GM19043 (cell line): ENCODE measurements around the gene PALD1.

Source experiments
- ATAC-seq: cut with Tn5 transposase; IDR thresholded peaks from one replicate; pipeline ENCODE4 v1.9.1; 2021; ENCODE audit warnings: low read depth; ENCODE audit not compliant: unreplicated experiment

Gene PALD1

GRCh38 chr10:70478191-70479164 is at the start of gene PALD1:
Gene PALD1, plus strand, starts transcription at chr10:70478767. Its CDS starts 47,185 bp downstream, at chr10:70525952.
- ATAC-seq = no peak

- ATAC-seq = no peak
These were observed 47.8 kb upstream of the PALD1 start for GRCh38 chr10:70430493-70431445.

GRCh38 chr10:70432101-70432500 is 46.5 kb upstream of the PALD1 start:
- ATAC-seq = no peak

DNA sequence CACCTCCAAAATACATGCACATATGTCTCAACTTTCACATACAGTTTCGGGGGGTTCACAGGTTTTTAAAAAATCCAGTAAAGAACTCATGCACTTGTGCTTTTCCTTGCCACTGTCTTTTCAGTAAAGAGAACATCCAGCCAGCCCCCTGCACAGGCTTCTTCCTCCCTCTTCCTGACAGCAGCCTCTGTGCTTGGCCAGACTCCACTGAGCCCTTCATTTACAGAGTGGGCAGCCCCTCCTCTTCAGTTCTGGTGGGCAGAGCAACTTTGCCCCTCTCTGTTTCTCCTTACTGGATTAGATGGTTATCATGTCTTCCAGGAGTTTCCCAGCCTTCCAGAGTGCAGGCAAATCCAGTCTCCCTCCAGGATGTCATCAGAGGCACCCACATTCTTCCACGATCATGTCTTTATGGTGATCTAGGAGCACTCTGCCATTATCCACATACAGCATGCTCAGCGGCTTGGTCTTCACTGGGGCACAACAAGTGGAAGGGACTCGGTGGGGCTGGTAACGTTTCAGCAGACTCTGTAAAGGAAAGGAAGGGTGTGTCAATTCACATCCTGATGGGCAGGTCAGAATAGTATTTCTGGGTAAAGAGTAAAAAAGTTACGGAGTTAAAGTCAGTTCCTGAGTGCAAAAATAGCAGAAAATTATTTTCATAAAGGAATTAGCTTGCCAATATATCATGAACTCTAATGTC is 45.9 kb upstream of the PALD1 start:
- ATAC-seq = no peak

- no peak for ATAC-seq
These were observed 44.8 kb upstream of the PALD1 start for GRCh38 chr10:70433581-70434280.

DNA sequence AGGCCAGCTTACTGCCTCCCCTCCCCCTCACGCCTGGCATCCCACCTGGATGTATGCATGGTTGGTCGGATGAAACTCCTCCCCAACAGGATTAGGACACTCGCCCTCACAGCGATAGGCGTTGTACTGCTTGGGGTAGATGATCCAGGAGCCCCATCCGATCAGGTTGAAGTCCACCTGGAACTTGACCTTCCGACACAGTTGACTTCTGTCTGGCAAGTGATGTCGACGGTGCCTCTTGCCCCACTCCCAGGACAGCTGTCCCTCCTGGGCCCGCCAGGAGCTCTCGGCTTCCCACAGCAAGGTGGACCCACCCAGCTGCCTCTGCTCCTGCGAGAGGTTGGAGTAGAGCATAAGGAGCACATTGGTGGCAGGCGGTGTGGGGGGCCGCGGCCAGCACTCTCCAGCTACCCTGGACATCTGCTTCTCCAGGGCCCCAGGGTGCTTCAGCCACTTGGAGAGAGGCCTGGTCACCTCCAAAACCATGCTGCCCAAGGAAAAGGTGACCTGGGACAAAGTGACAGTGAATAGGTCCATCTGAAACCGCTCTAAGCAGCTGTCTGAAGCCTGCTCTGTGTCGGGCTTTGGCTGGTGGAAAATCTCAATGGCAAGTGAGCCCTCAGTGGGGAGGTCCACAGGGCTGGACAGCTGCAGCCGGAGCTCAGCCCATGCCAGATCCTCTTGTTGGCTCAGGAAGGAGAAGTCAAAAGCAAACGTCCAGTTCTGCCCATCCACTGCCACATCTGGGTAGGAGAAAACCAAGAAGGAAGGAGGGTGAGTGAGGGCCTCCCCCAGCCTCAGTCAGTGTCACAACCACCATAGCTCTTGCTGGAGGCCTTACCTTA is 43.1 kb upstream of the PALD1 start:
- no peak for ATAC-seq

GRCh38 chr10:70437721-70438120 is 40.8 kb upstream of the PALD1 start:
- no peak for ATAC-seq

DNA sequence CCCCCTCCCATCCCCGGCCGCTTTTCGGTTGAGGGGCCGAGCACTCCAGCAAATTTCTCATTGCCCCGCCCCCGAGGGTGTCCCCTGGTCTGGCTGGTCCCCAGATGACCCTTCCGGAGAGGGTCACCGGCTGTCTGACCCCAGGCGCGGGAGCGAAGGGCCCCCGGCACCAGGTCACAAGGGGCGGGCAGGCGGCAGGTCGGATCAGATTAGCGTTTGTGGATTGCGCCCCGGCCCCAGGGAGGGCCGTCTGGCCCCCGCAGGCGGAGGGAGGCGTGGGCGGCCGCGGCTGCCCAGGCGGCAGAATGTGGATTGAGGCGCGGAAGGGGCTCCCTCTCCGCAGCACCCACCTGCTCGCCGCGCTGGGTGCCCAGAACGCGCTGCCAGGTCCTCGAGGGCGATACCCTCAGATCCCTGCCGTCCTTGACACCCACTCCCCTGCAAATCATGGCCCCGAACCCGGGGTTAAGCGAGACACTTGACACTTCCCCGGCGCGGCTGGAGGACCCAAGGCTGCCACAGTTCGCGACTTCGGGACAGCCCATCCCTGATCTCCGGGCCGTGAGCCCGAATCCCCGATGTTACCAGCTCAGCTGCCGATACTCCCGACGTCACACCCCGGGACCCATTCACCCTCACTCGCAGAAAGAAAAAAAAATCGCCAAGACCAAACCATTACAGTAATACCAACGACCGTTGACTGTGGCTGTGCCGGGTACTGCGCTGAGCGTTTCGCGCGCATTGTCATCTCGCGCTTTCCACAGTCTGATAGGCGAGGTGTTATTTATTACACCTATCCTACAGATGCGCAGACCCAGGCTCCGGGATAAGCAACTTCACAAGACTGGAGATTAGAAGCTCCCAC is 38.0 kb upstream of the PALD1 start:
- ATAC-seq = no peak

- no peak for ATAC-seq
These were observed 37.2 kb upstream of the PALD1 start, which contains the start of gene NODAL for GRCh38 chr10:70441161-70441894. Gene NODAL, minus strand, starts transcription at chr10:70441681. Its CDS starts 14 bp downstream, at chr10:70441667.

- ATAC-seq = no peak
These were observed 36.7 kb upstream of the PALD1 start for GRCh38 chr10:70441895-70442309.

DNA sequence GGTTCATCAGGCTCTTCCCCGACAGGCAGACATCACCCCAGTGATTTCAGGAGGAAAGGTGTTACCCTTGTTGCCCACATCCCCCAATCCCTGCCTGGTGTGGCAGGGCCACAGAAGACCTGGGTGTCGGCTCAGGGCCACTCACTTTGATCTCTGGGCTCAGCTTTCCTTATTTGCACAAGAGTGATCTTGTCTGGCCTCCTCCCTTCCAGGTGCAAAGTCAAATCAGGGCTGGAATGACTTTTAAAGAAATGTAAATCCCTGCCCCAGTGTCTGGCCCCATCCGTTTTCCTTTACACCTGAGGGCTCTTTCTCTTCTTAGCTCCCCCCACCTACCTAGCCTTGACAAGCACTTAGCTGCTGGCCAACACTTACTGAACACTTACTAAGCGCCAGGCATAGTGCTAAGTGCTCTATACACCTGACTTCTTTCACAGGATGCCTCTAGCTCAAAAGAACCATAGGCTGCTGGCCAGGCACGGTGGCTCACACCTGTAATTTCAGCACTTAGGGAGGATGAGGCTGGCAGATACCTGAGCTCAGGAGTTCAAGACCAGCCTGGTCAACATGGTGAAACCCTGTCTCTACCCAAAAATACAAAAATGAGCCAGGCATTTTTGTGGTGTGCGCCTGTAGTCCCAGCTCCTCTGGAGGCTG is 36.1 kb upstream of the PALD1 start:
- ATAC-seq = no peak

DNA sequence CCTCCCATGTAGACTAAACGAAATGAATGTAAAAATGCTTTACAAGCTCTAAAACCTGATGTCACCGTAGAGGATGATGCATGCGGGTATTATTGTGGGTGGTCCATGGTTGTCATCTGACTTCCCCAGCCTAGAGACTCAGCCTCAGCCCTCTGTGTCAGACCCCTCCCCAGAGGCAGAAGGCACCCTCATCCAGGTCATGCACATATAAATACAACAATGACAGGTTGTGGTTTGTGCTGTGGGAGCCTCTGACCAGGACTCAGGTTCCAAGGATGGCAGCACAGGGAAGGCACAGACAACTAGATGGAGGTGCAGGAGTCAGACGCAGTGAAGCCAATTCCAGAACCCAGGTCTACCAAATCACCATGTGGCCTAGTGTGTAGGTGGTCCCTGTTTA is 33.8 kb upstream of the PALD1 start:
- ATAC-seq = no peak

DNA sequence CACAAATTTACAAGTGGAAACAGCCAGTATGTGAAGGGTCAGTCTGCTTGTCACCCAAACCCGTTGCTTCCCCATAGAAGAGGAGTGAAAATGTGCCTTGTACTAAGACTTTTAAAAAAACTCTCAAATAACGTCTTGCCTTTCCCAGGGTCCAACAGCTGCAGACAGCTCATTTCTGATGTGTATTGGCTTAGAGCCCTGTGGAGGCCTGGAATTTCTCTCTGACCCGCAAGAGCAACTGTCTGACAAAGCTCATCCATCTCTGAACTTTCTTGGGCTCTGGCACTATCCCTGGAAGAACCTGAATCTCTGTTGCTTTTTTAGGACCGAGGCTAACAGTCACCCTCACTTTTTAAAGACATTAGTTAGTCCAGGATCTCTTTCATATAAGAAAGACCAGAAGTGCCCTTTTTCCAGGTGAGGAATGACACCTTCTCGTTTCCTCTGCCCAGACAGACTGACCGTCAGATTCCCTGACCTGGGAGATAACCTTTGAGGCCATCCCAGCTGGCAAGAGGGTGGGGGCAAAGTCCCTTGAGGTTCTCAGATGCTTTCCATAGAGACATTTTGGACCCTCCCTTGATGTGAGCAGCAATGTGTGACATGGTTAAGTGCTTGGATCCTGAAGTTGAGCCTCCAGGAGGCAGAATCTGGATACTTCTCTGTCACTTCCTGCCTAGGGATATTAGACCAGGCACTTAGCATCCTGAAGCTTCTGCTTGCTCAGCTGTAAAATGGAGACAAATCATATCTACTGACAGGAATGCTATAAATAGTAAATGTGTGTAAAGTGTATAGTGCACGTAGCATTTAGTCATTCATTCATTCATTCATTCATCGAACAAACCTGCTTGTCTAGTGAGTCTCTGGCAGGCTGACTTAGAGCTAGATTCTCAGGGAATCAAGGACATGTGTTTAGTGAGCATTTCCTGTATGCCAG is 32.6 kb upstream of the PALD1 start:
- no peak for ATAC-seq

DNA sequence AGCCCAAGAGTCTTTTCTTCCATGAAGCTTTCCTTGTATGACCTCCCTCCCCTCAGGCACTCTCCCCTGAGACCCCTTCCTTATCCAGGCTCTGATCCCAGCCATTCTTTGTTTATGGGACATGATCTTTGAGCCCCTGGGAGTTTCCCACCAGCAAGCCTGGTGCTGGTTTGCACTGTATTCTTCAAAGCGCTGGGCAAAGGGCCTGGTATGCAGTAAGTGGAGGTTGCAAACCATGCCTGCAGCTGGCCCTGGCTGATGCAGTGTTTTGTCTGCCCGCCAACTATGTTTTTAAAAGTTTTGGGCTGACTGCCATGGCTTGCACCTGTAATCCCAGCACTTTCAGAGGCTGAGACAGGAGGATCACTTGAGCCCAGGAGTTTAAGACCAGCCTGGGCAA is 30.3 kb upstream of the PALD1 start:
- no peak for ATAC-seq

- ATAC-seq = no peak
These were observed 23.3 kb upstream of the PALD1 start for GRCh38 chr10:70455213-70455630.

DNA sequence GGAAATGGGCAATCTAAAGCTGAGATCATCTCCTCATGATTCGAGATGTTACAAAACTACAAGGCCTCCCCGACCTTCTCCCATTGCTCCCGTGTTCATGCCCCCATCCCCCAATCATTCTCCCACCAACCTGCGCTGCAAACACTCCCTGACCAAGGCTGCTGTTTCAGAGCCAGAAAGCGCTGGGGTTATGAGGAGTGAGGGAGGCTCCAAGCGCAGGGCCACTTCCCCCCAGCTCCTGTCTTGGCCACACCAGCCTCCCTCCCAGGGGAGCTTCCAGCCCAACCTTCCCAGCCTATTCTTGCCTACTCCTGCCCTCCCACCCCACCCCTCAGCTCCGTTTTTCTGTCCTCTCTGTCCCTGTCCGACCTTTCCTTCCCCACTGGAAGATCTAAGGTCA is 22.4 kb upstream of the PALD1 start:
- ATAC-seq = no peak
